ENCODE data around the gene SECTM1.
A peak's percentile ranks its signal among the peaks of the same experiment; 100 is the strongest.
"Not testable (repeated sequence)": the region's sequence is repeated elsewhere in the genome, so short reads cannot be mapped to it uniquely, and the experiment has no call there.

SECTM1 gene

GRCh38 chr17:82374626-82375331 lies 41.2 kb upstream of the SECTM1 start:
- peak; percentile 15 for ATAC-seq
- TF ChIP-seq ZC3H10 (CRISPR knock-in tag; IDR thresholded peaks at IDR 0.05) (no peak), PATZ1 (CRISPR knock-in tag; IDR thresholded peaks at IDR 0.05; ENCODE audit: borderline replicate concordance) (no peak), POU6F1 (CRISPR knock-in tag; IDR thresholded peaks at IDR 0.05; ENCODE audit: borderline replicate concordance, low read depth) (no peak), BACH2 (CRISPR knock-in tag; IDR thresholded peaks at IDR 0.05; ENCODE audit: borderline replicate concordance) (no peak), CSDC2 (CRISPR knock-in tag; IDR thresholded peaks at IDR 0.05) (no peak), ZFP3 (CRISPR knock-in tag; IDR thresholded peaks at IDR 0.05) (no peak), ESRRG (CRISPR knock-in tag; IDR thresholded peaks at IDR 0.05) (no peak), ZFP30 (CRISPR knock-in tag; IDR thresholded peaks at IDR 0.05) (no peak), TSHZ2 (CRISPR knock-in tag; IDR thresholded peaks at IDR 0.05) (no peak), ARNTL (CRISPR knock-in tag; IDR thresholded peaks at IDR 0.05; ENCODE audit: borderline replicate concordance, low read depth) (no peak), ZNF70 (CRISPR knock-in tag; IDR thresholded peaks at IDR 0.05) (no peak), ZNF8 (CRISPR knock-in tag; IDR thresholded peaks at IDR 0.05) (no peak)

- peak; percentile 18; the same call in 2 of the 3 replicates for ATAC-seq
- no peak for TF ChIP-seq POU6F1 (CRISPR knock-in tag; IDR thresholded peaks at IDR 0.05; ENCODE audit: borderline replicate concordance, low read depth)
- TF ChIP-seq ZNF70 (CRISPR knock-in tag; IDR thresholded peaks at IDR 0.05) = no peak
- TF ChIP-seq PPARA (CRISPR knock-in tag; IDR thresholded peaks at IDR 0.05; ENCODE audit: borderline replicate concordance) = no peak
- TF ChIP-seq ZC3H10 (CRISPR knock-in tag; IDR thresholded peaks at IDR 0.05) = no peak
- TF ChIP-seq TSHZ2 (CRISPR knock-in tag; IDR thresholded peaks at IDR 0.05) = no peak
- TF ChIP-seq ISL1 (CRISPR knock-in tag; IDR thresholded peaks at IDR 0.05) = no peak
- TF ChIP-seq ARNTL (CRISPR knock-in tag; IDR thresholded peaks at IDR 0.05; ENCODE audit: borderline replicate concordance, low read depth) = no peak
- no peak for TF ChIP-seq CREB5 (CRISPR knock-in tag; IDR thresholded peaks at IDR 0.05; ENCODE audit: low read depth)
- no peak for TF ChIP-seq CSRNP3 (CRISPR knock-in tag; IDR thresholded peaks at IDR 0.05)
- no peak for TF ChIP-seq ZNF565 (CRISPR knock-in tag; conservative IDR thresholded peaks at IDR 0.05; ENCODE audit: low read depth)
- no peak for TF ChIP-seq BACH2 (CRISPR knock-in tag; IDR thresholded peaks at IDR 0.05; ENCODE audit: borderline replicate concordance)
- TF ChIP-seq ZFP30 (CRISPR knock-in tag; IDR thresholded peaks at IDR 0.05) = no peak
Observed at GRCh38 chr17:82373731-82374625, 40.4 kb upstream of the SECTM1 start.

GRCh38 chr17:82373072-82373452 lies 39.5 kb upstream of the SECTM1 start:
- ATAC-seq = not testable (repeated sequence)
